K562 (cell line): ENCODE data around the gene CLCN2. TPM values are rescaled to one million over a fixed set of nuclear protein-coding genes. Genes with fewer than 3 reads are reported as not detected.

ENCODE experiments used
- DACH1 ChIP-seq: fragments of 450-650 bp; IDR thresholded peaks from 2 replicates; pipeline ENCODE4 v1.6.1; 2018; ENCODE audit not compliant: partially characterized antibody
- HNRNPH1 ChIP-seq: fragments of 200-400 bp; formaldehyde crosslinking; optimal IDR thresholded peaks from 2 replicates; pipeline ENCODE3; 2017; ENCODE audit warnings: low read depth, mild to moderate bottlenecking, low read length, moderate library complexity
- JUND ChIP-seq, 2 experiments: IDR thresholded peaks; 2 replicates in 1 of 2; 3 replicates in 1 of 2; pipeline ENCODE4 v1.6.1; 2011; ENCODE audit warnings: borderline replicate concordance in 2 of 2, low read depth in 2 of 2, low read length in 2 of 2, improper control_type of control experiment in 1 of 2, missing biosample characterization in 1 of 2, missing genetic modification characterization in 1 of 2, missing genetic modification reagents in 1 of 2
- NEUROD1 ChIP-seq: fragments of 150-350 bp; IDR thresholded peaks from 2 replicates; pipeline ENCODE4 v1.6.1; 2014; ENCODE audit warnings: borderline replicate concordance, low read length, low read depth; ENCODE audit not compliant: partially characterized antibody
- POLR2A ChIP-seq: fragments of 450-650 bp; conservative IDR thresholded peaks from 2 replicates; pipeline ENCODE4 v1.6.1; 2016
- POLR2AphosphoS5 ChIP-seq: IDR thresholded peaks from 2 replicates; pipeline ENCODE4 v1.6.1; 2011; ENCODE audit warnings: mild to moderate bottlenecking, low read depth, low read length, moderate library complexity; ENCODE audit not compliant: control insufficient read depth, insufficient read depth
- PRDM10 ChIP-seq: fragments of 450-650 bp; IDR thresholded peaks from 2 replicates; pipeline ENCODE4 v1.6.1; 2018; ENCODE audit not compliant: partially characterized antibody
- RCOR1 ChIP-seq, 2 experiments: IDR thresholded peaks; 2 replicates each; pipeline ENCODE4 v1.6.1; 2012; ENCODE audit warnings: low read depth in 2 of 2, low read length in 2 of 2, borderline replicate concordance in 1 of 2, improper control_type of control experiment in 1 of 2
- SMARCA4 ChIP-seq: fragments of 450-650 bp; IDR thresholded peaks from 2 replicates; pipeline ENCODE4 v1.6.1; 2016
- TAL1 ChIP-seq: fragments of 450-650 bp; IDR thresholded peaks from 2 replicates; pipeline ENCODE4 v1.6.1; 2016; ENCODE audit warnings: mild to moderate bottlenecking
- TBL1XR1 ChIP-seq, 2 experiments: IDR thresholded peaks; 2 replicates each; pipeline ENCODE4 v1.6.1; 2012; ENCODE audit warnings: improper control_type of control experiment in 2 of 2, low read length in 2 of 2, mild to moderate bottlenecking in 1 of 2
- YY1 ChIP-seq, 3 experiments: IDR thresholded peaks; 2 replicates each; pipeline ENCODE4 v1.6.1; 2011; ENCODE audit warnings: low read length in 2 of 3, mild to moderate bottlenecking in 2 of 3, moderate library complexity in 2 of 3, borderline replicate concordance in 1 of 3, control low read depth in 1 of 3, low read depth in 1 of 3; ENCODE audit not compliant: insufficient read depth in 3 of 3, insufficient replicate concordance in 2 of 3, control insufficient read depth in 1 of 3, insufficient read length in 1 of 3; ENCODE audit errors: extremely low read depth in 1 of 3
- ZBTB7A ChIP-seq: IDR thresholded peaks from 2 replicates; pipeline ENCODE4 v1.6.1; 2011; ENCODE audit warnings: low read depth, mild to moderate bottlenecking, low read length, moderate library complexity, borderline replicate concordance; ENCODE audit not compliant: control insufficient read depth
- ZNF561 ChIP-seq: fragments of 450-650 bp; formaldehyde crosslinking; conservative IDR thresholded peaks from 2 replicates; pipeline ENCODE4 v1.4.0; 2020; ENCODE audit warnings: mild to moderate bottlenecking, moderate library complexity
- ZNF77 ChIP-seq: fragments of 250-450 bp; sonication (Bioruptor Pico); IDR thresholded peaks from 2 replicates; pipeline ENCODE4 v1.5.0; 2020
- polyA plus RNA-seq, 8 experiments: library from polyadenylated mRNA; depleted of rRNA in 4 of 8; stranded (reverse) in 5 of 8; unstranded in 3 of 8; fragments of >200 nt; fragmentation: Nextera tagmentation in 2 of 8; fragmentation: Illumina TruSeq in 1 of 8; extraction: Ambion mirVana in 2 of 8; extraction: Trizol in 1 of 8; gene quantifications; 2 replicates each; pipeline versions ENCODE4 v1.2.1 to v1.2.3, GENCODE V29; 2011 to 2014; ENCODE audit warnings: inconsistent platforms in 1 of 8, missing spikeins in 1 of 8
- total RNA-seq, 7 experiments: library from RNA; depleted of rRNA in 6 of 7; stranded (reverse); fragments of >200 nt in 6 of 7; fragmentation: Illumina TruSeq in 2 of 7; extraction: Trizol in 2 of 7; gene quantifications; 2 replicates each; pipeline versions ENCODE4 v1.2.1 to v1.2.3, GENCODE V29; 2011 to 2021; ENCODE audit warnings: low replicate concordance in 1 of 7
- TF ChIP-seq, protein P1 (sequence below): fragments of 450-650 bp; IDR thresholded peaks from 2 replicates; pipeline ENCODE4 v1.6.1; 2017; ENCODE audit warnings: antibody characterized with exemption, mild to moderate bottlenecking

The CLCN2 gene
- total and polyA plus RNA-seq, 9 of the 15 experiments (the other 6 are each of a cell fraction or from before 2014, with no cell fraction given), result 0.10 to 14.0 (median 6.9) TPM

DNA sequence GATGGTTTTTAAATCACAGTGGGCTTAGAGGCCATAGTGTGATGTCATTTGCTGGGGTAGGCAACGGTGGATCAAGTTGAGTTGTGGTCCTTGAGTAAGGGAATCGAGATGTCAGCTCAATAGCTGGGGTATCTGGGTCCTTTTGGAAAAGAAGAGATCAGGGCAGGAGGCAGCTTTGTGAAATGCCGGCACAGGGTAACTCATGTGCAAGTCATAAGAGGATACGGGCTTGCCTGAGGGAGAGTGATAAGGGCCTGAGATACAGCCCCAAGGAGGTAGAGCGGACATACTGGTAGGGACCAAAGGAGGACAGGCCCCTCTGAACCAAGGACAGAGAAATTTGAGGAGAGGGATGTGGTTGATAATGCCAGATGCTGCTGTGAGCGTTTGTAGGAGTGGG, 28.2 kb downstream of the CLCN2 start (continued):
- TF ChIP-seq, protein P1, sequence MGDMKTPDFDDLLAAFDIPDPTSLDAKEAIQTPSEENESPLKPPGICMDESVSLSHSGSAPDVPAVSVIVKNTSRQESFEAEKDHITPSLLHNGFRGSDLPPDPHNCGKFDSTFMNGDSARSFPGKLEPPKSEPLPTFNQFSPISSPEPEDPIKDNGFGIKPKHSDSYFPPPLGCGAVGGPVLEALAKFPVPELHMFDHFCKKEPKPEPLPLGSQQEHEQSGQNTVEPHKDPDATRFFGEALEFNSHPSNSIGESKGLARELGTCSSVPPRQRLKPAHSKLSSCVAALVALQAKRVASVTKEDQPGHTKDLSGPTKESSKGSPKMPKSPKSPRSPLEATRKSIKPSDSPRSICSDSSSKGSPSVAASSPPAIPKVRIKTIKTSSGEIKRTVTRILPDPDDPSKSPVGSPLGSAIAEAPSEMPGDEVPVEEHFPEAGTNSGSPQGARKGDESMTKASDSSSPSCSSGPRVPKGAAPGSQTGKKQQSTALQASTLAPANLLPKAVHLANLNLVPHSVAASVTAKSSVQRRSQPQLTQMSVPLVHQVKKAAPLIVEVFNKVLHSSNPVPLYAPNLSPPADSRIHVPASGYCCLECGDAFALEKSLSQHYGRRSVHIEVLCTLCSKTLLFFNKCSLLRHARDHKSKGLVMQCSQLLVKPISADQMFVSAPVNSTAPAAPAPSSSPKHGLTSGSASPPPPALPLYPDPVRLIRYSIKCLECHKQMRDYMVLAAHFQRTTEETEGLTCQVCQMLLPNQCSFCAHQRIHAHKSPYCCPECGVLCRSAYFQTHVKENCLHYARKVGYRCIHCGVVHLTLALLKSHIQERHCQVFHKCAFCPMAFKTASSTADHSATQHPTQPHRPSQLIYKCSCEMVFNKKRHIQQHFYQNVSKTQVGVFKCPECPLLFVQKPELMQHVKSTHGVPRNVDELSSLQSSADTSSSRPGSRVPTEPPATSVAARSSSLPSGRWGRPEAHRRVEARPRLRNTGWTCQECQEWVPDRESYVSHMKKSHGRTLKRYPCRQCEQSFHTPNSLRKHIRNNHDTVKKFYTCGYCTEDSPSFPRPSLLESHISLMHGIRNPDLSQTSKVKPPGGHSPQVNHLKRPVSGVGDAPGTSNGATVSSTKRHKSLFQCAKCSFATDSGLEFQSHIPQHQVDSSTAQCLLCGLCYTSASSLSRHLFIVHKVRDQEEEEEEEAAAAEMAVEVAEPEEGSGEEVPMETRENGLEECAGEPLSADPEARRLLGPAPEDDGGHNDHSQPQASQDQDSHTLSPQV, result 0 out of 2 replicates have a peak, but pooled peaks have one; percentile 19
- TF ChIP-seq RCOR1 (IDR thresholded peaks at IDR 0.05; ENCODE audit: borderline replicate concordance in 1 of 2, low read depth in 2 of 2, low read length in 2 of 2), result peak in 1 of 2 experiments; percentile 38; a peak in 1 of 4 replicates
- TF ChIP-seq JUND (IDR thresholded peaks at IDR 0.05; ENCODE audit: borderline replicate concordance, low read depth, low read length), result no peak
- TF ChIP-seq JUND (tag; IDR thresholded peaks at IDR 0.05; ENCODE audit: borderline replicate concordance, low read depth, low read length), result peak; percentile 17; the same call in 1 of the 3 replicates
- peak; percentile 31; the same call in 1 of the 2 replicates for TF ChIP-seq TAL1
- no peak for TF ChIP-seq ZNF561 (CRISPR knock-in tag)
- TF ChIP-seq NEUROD1, result no peak
- no peak for TF ChIP-seq DACH1
- no peak for TF ChIP-seq TBL1XR1 (IDR thresholded peaks at IDR 0.05; ENCODE audit: low read length in 2 of 2)
- no peak for TF ChIP-seq ZNF77 (CRISPR knock-in tag)
- no peak for TF ChIP-seq ZBTB7A
- TF ChIP-seq PRDM10, result no peak
- TF ChIP-seq SMARCA4, result peak; percentile 27; the same call in 1 of the 2 replicates
- peak in 1 of 3 experiments; percentile 13 for TF ChIP-seq YY1 (IDR thresholded peaks at IDR 0.05; ENCODE audit: borderline replicate concordance in 1 of 3, control insufficient read depth in 1 of 3, extremely low read depth in 1 of 3, insufficient read depth in 3 of 3, insufficient read length in 1 of 3, insufficient replicate concordance in 2 of 3, low read depth in 1 of 3, low read length in 2 of 3)
- no peak for TF ChIP-seq HNRNPH1
- TF ChIP-seq POLR2A, result 0 out of 2 replicates have a peak, but pooled peaks have one; percentile 5
- peak; percentile 1; the same call in 1 of the 2 replicates for TF ChIP-seq POLR2AphosphoS5
